GM21723 (cell line): Measurements from ENCODE around the gene CES2.
"Not testable (repeated sequence)": the region's sequence is repeated elsewhere in the genome, so short reads cannot be mapped to it uniquely, and the experiment has no call there.

ENCODE experiments used
- ATAC-seq: cut with Tn5 transposase; IDR thresholded peaks from one replicate; pipeline ENCODE4 v1.9.1; 2021; ENCODE audit warnings: mild to moderate bottlenecking, moderate library complexity; ENCODE audit not compliant: unreplicated experiment

The CES2 gene

DNA sequence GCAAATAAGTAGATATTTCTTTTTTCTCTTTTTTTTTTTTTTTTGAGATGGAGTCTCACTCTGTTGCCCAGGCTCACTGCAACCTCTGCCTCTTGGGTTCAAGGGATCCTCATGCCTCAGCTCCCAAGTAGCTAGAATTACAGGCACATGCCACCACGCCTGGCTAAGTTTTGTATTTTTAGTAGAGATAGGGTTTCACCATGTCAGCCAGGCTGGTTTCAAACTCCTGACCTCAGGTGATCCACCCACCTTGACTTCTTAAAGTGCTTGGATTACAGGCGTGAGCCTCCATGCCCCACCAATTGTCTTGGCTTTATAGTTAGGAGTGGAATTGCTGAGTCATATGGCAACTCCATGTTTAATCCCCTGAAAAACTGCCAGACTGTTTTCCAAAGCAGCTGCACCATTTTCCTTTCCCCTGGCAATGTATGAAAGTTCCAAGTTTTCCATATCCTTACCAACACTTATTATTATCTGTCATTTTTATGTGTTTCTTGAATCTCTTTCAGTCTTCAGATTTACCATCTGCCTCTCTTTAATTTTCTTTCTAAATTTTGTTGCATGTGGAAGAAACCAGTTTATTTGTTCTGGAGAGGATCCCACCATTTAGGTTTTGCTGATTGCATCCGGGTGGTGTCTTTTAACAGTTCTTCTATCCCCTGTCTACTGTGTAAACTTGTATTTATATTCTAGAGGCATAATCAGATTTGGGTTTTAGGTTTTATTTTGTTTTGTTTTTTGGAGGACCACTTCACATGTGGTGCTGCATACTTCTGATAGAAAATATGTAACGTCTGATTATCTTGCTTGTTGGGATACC, 15.9 kb downstream of the CES2 start:
- no peak for ATAC-seq

- no peak for ATAC-seq
Observed at GRCh38 chr16:66952430-66953110, 17.3 kb downstream of the CES2 start.

GRCh38 chr16:66953462-66954096, 18.3 kb downstream of the CES2 start:
- ATAC-seq: no peak

- ATAC-seq: peak; percentile 45
Observed at GRCh38 chr16:66954097-66954659, 18.9 kb downstream of the CES2 start.

DNA sequence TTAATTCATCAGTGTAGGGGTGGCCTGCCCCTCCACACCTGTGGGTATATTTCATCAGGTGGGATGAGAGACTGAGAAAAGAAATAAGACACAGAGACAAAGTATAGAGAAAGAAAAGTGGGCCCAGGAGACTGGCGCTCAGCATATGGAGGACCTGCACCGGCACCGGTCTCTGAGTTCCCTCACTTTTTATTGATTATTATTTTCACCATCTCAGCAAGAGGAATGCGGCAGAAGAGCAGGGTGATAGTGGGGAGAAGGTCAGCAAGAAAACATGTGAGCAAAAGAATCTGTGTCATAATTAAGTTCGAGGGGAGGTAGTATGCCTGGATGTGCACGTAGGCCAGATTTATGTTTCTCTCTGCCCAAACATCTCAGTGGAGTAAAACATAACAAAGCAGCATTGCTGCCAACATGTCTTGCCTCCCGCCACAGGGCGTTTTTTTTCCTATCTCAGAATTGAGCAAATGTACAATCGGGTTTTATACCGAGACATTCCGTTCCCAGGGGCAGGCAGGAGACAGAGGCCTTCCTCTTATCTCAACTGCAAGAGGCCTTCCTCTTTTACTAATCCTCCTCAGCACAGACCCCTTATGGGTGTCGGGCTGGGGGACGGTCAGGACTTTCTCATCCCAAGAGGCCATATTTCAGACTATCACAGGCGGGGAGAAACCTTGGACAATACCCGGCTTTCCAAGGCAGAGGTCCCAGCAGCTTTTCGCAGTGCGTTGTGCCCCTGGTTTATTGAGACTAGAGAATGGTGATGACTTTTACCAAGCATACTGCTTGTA, 20.2 kb downstream of the CES2 start:
- ATAC-seq: not testable (repeated sequence)

GRCh38 chr16:66956154-66956457, 20.8 kb downstream of the CES2 start:
- not testable (repeated sequence) for ATAC-seq

DNA sequence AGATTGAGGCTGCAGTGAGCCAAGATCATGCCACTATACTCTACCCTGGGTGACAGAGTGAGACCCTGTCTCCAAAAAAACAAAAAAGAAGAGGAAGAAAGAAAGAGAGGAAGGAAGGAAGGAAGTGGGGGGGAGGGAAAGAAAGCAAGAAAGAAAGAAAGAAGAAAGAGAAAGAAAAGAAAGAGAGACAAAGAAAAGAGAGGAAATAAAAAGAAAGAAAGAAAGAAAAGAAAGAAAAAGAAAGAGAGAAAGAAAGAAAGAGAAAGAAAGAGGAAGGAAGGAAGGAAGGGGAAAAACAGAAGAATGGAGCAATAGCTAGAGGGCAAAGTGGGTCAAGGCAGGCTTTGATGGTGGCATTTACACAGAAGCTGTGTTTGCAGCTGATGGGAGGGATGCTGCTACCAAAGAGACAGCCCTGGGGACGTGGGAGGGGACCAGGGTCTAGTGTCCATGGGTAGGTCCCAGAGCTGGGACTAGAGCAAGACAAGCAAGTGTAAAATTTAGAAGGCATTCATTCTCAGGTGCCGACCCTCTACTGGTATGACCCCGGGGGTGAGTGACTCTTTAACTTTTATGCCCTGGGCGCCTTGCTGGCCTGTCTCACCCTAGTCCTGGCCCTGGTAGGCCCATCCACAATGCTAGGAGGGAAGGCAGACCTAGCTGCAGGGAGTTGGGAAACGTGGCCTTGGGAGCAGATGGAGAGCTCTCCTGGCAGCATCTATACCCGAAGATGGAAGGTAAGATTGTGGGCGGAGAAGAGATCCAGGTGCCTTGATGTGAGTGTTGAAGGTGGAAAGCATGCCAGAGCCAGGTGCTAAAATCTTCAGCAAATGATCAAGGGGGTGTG, 23.8 kb downstream of the CES2 start:
- ATAC-seq: no peak

DNA sequence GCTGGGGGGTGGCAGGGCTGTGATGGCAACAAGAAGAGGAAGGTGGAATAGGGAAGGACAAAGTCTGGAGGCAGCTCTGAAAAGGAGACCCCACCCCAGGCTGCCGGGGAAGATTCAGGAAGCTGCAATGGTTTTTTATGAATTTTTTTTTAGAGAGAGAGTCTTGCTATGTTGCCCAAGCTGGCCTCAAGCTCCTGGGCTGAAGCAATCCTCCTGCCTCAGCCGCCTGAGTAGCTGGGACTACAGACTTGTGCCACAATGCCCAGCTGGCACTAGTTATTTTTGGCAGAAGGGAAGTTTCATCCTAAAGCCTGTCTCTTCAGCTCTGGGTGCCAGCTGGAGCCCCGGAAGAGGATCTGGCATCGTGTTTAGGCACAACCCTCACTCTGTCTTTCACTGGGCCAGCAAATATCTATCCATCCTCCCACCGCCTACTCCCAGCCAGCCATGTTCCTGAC, 24.4 kb downstream of the CES2 start:
- no peak for ATAC-seq

DNA sequence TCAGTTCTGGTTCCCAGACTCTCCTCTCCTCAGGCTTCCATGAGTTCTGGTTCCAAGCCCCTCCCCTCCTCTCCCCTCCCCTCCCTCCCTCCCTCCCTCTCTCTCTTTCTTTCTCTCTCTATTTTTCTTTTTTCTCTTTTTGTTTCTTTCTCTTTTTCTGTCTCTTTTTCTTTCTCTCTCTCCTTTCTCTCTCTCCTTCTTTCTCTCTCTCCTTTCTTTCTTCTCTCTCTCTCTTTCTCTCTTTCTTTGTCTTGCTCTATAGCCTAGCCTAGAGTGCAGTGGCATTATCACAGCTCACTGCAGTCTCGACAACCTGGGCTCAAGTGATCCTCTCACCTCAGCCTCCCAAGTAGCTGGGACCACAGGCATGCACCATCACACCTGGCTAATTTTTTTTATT, 25.0 kb downstream of the CES2 start:
- ATAC-seq: no peak

DNA sequence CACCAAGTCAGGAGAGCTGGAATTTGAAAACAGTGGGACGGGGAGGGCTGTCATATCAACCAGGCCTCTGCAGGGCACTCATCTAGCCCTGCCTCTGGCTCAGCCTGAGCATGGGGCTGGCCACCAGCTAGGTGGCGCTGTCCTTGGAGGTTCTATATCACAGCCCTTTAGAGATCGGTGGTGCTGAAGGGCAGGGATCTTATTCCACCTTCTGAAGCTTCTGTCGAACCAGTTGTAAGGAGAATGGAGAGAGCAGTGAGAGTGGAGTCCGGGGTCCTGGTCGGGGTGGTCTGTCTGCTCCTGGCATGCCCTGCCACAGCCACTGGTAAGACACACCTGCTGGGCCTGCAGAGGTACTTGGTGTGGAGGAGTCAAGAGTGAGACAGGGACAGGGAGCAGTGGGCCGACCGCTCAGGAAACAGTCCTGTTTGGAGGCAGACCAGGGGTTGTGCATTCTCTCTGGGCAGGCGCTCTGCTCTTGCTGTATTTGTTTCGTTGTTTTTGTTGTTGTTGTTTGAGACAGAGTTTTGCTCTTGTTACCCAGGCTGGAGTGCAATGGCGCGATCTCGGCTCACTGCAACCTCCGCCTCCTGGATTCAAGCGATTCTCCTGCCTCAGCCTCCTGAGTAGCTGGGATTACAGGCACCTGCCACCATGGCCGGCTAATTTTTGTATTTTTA, 25.9 kb downstream of the CES2 start, which contains the start of gene CES3:
Gene CES3, plus strand, starts transcription at position 202 of the 680 bp plus-strand sequence. Its CDS starts 42 bp downstream, at position 244.
- peak; percentile 80 for ATAC-seq

GRCh38 chr16:66961914-66962313, 26.6 kb downstream of the CES2 start:
- ATAC-seq: no peak

DNA sequence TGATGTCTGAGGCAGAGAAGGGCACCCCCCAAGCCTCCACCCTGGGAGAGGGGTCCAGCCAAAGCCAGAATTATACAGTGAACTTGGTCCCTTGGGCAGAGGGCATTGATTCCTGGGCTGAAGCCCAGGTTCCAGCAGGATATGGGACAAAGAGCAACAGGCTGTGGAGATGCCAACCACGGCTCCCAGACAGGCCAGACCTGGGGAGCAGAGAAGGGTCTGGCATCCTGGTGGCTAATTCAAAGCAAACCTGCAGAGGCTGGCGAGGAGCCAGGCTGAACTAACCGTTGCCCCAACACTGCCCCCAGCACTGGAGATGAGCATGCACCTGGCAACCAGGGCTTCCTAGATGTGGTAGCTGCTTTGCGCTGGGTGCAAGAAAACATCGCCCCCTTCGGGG, 28.7 kb downstream of the CES2 start:
- no peak for ATAC-seq

- no peak for ATAC-seq
Observed at GRCh38 chr16:66968847-66969246, 33.5 kb downstream of the CES2 start.

- ATAC-seq: no peak
Observed at GRCh38 chr16:66970775-66971720, 35.7 kb downstream of the CES2 start.

GRCh38 chr16:66972983-66973382, 37.7 kb downstream of the CES2 start:
- no peak for ATAC-seq

GRCh38 chr16:66973716-66974115, 38.4 kb downstream of the CES2 start:
- ATAC-seq: no peak

- not testable (repeated sequence) for ATAC-seq
Observed at GRCh38 chr16:66974156-66974931, 39.0 kb downstream of the CES2 start.
